ENCODE data around the gene SIRT5. TPM values are rescaled to one million over a fixed set of nuclear protein-coding genes. Genes with fewer than 3 reads are reported as not detected.

Gene SIRT5
- total RNA-seq, 1 experiment from 2014 or later, result 13.8 TPM

- Histone ChIP-seq H4K20me1 (ENCODE audit: insufficient read depth) (no peaks in the 10 kb centered on the region), H3K9me2 (ENCODE audit: insufficient read depth) (no peaks in the 10 kb centered on the region), H2AFZ (ENCODE audit: low read depth, low read length, poor library complexity, severe bottlenecking) (no peak overlapping the region), H3K9me3 (ENCODE audit: control insufficient read depth in 1 of 2, insufficient read depth in 1 of 2, low read depth in 1 of 2, low read length in 2 of 2) (no peaks in the 10 kb centered on the region), H3K79me2 (ENCODE audit: insufficient read depth, low read length) (peaks cover 7% of the 10 kb centered on the region; the same call in 1 of the 2 replicates), H3K9ac (ENCODE audit: low read length) (no peak overlapping the region), H3K36me3 (ENCODE audit: control insufficient read depth in 1 of 2, insufficient read depth in 2 of 2, low read length in 2 of 2) (0 out of 4 replicates have a peak, but pooled peaks cover 0 to 4% of the 10 kb centered on the region in 2 experiments), H3K27ac (ENCODE audit: low read depth, low read length) (peak overlapping the region; percentile 98; the same call in 1 of the 2 replicates), H3K27me3 (ENCODE audit: insufficient read depth, low read length) (no peaks in the 10 kb centered on the region), H3K4me3 (replicated peaks in 1 of 2; ENCODE audit: low read depth in 1 of 2, low read length in 2 of 2) (peak overlapping the region in 1 of 2 experiments; percentile 14; a peak in 1 of 4 replicates), H3K4me2 (ENCODE audit: low read length) (peak overlapping the region; percentile 79), H3K4me1 (ENCODE audit: control insufficient read depth in 1 of 2, insufficient read depth in 2 of 2, low read length in 2 of 2) (peaks cover 8 to 21% of the 10 kb centered on the region in 2 experiments)
- POLR2A ChIA-PET, result no interaction called here
- ATAC-seq, result no peak
- DNase-seq (ENCODE audit: low read depth, low spot score), result no peak
- CTCF ChIA-PET, result interaction anchor here (0.8 to 2.4 kb wide), 5 partner anchors 14 to 248 kb away, joined by 3 to 13 read pairs (median 5); partner anchors contain the start of gene TBC1D7
- RAD21 ChIA-PET (ENCODE audit: low non-redundant PET in 1 of 2, low total read pairs in 2 of 2, uncharacterized antibody in 2 of 2, unreplicated experiment in 2 of 2), result interaction anchor here in 1 of 2 experiments (1.1 kb wide), 1 partner anchor 241 kb away, joined by 4 read pairs; no protein-coding TSS in a partner anchor
- TSS peak; percentile 45 for BruUV-seq (replicated peaks)
- TF ChIP-seq SRF (IDR thresholded peaks at IDR 0.05; ENCODE audit: low read depth), result no peak
- no peak for TF ChIP-seq YY1 (IDR thresholded peaks at IDR 0.05; ENCODE audit: extremely low read depth, insufficient replicate concordance, low read depth, low read length)
- TF ChIP-seq SIN3A (IDR thresholded peaks at IDR 0.05; ENCODE audit: low read depth), result no peak
- no peak for TF ChIP-seq ZNF274 (IDR thresholded peaks at IDR 0.05; ENCODE audit: low read depth, low read length)
- TF ChIP-seq CBX3 (IDR thresholded peaks at IDR 0.05; ENCODE audit: low read depth), result no peak
- no peak for TF ChIP-seq EZH2 (IDR thresholded peaks at IDR 0.05)
- no peak for TF ChIP-seq RAD21 (IDR thresholded peaks at IDR 0.05; ENCODE audit: low read depth)
- no peak for TF ChIP-seq ATF3 (IDR thresholded peaks at IDR 0.05)
- TF ChIP-seq EZH2phosphoT487 (IDR thresholded peaks at IDR 0.05; ENCODE audit: borderline replicate concordance), result no peak
- no peak for TF ChIP-seq JUND (IDR thresholded peaks at IDR 0.05)
- no peak for TF ChIP-seq MAX (IDR thresholded peaks at IDR 0.05)
- no peak for TF ChIP-seq POLR2A (IDR thresholded peaks at IDR 0.05; ENCODE audit: borderline replicate concordance, extremely low read depth, insufficient read depth, insufficient read length)
- intact Hi-C loops (cut with micrococcal nuclease), result no loop called here
These were observed 1.6 kb downstream of the SIRT5 start for GRCh38 chr6:13576017-13576416.
